K562 (cell line): Measurements from ENCODE around the gene EMC1. TPM values are rescaled to one million over a fixed set of nuclear protein-coding genes. Genes with fewer than 3 reads are reported as not detected.

Experiments
- CHD2 ChIP-seq: IDR thresholded peaks from 2 replicates; pipeline ENCODE4 v1.6.1; 2011; ENCODE audit warnings: low read depth, low read length
- COPS2 ChIP-seq: fragments of 450-650 bp; conservative IDR thresholded peaks from 2 replicates; pipeline ENCODE4 v1.6.1; 2016; ENCODE audit warnings: mild to moderate bottlenecking, moderate library complexity
- CSDE1 ChIP-seq, 2 experiments: fragments of 450-650 bp; IDR thresholded peaks; 2 replicates each; pipeline ENCODE4 v1.6.1; 2016; ENCODE audit warnings: mild to moderate bottlenecking in 1 of 2
- HNRNPL ChIP-seq: fragments of 200-400 bp; formaldehyde crosslinking; IDR thresholded peaks from 2 replicates; pipeline ENCODE4 v1.6.1; 2017; ENCODE audit warnings: low read depth, mild to moderate bottlenecking, low read length
- MAFK ChIP-seq: IDR thresholded peaks from 2 replicates; pipeline ENCODE4 v1.6.1; 2011; ENCODE audit warnings: low read length, improper control_type of control experiment
- MTA1 ChIP-seq: fragments of 450-650 bp; IDR thresholded peaks from 2 replicates; pipeline ENCODE4 v1.6.1; 2017; ENCODE audit warnings: borderline replicate concordance
- NFATC3 ChIP-seq: fragments of 450-650 bp; IDR thresholded peaks from 2 replicates; pipeline ENCODE4 v1.6.1; 2017; ENCODE audit warnings: mild to moderate bottlenecking
- NFE2 ChIP-seq: IDR thresholded peaks from 2 replicates; pipeline ENCODE4 v1.6.1; 2014; ENCODE audit warnings: antibody characterized with exemption, low read depth
- PHF21A ChIP-seq: fragments of 450-650 bp; IDR thresholded peaks from 2 replicates; pipeline ENCODE4 v1.6.1; 2017; ENCODE audit warnings: low read depth, borderline replicate concordance
- POLR2AphosphoS5 ChIP-seq: IDR thresholded peaks from 2 replicates; pipeline ENCODE4 v1.6.1; 2011; ENCODE audit warnings: mild to moderate bottlenecking, low read depth, low read length, moderate library complexity; ENCODE audit not compliant: control insufficient read depth, insufficient read depth
- RBM15 ChIP-seq: fragments of 200-400 bp; formaldehyde crosslinking; IDR thresholded peaks from 2 replicates; pipeline ENCODE4 v1.6.1; 2018; ENCODE audit warnings: mild to moderate bottlenecking, low read length, moderate library complexity; ENCODE audit not compliant: insufficient read depth
- SRF ChIP-seq, 2 experiments: fragments of 250-450, 450-650 bp in 1 of 2; sonication (Bioruptor Pico) in 1 of 2; sonication (generic) in 1 of 2; formaldehyde crosslinking; IDR thresholded peaks; 2 replicates each; pipeline versions ENCODE4 v1.5.0 to v1.5.1; 2020 to 2022; ENCODE audit warnings: mild to moderate bottlenecking in 1 of 2, missing genetic modification reagents in 1 of 2
- YY1 ChIP-seq, 3 experiments: IDR thresholded peaks; 2 replicates each; pipeline ENCODE4 v1.6.1; 2011; ENCODE audit warnings: low read length in 2 of 3, mild to moderate bottlenecking in 2 of 3, moderate library complexity in 2 of 3, borderline replicate concordance in 1 of 3, control low read depth in 1 of 3, low read depth in 1 of 3; ENCODE audit not compliant: insufficient read depth in 3 of 3, insufficient replicate concordance in 2 of 3, control insufficient read depth in 1 of 3, insufficient read length in 1 of 3; ENCODE audit errors: extremely low read depth in 1 of 3
- ZBTB17 ChIP-seq: fragments of 450-650 bp; formaldehyde crosslinking; IDR thresholded peaks from 2 replicates; pipeline ENCODE4 v1.4.0; 2020; ENCODE audit warnings: mild to moderate bottlenecking
- ZNF140 ChIP-seq: fragments of 250-450 bp; sonication (Bioruptor Pico); IDR thresholded peaks from 2 replicates; pipeline ENCODE4 v1.8.0; 2021; ENCODE audit warnings: moderate library complexity, mild to moderate bottlenecking, inconsistent platforms
- ZNF224 ChIP-seq: sonication (generic); formaldehyde crosslinking; IDR thresholded peaks from 2 replicates; pipeline ENCODE4 v1.8.0; 2022; ENCODE audit warnings: mild to moderate bottlenecking, missing genetic modification reagents
- ZNF324 ChIP-seq: fragments of 250-450 bp; sonication (Bioruptor Pico); IDR thresholded peaks from 2 replicates; pipeline ENCODE4 v1.4.0; 2020; ENCODE audit warnings: mild to moderate bottlenecking
- polyA plus RNA-seq, 8 experiments: library from polyadenylated mRNA; depleted of rRNA in 4 of 8; stranded (reverse) in 5 of 8; unstranded in 3 of 8; fragments of >200 nt; fragmentation: Nextera tagmentation in 2 of 8; fragmentation: Illumina TruSeq in 1 of 8; extraction: Ambion mirVana in 2 of 8; extraction: Trizol in 1 of 8; gene quantifications; 2 replicates each; pipeline versions ENCODE4 v1.2.1 to v1.2.3, GENCODE V29; 2011 to 2014; ENCODE audit warnings: inconsistent platforms in 1 of 8, missing spikeins in 1 of 8
- total RNA-seq, 7 experiments: library from RNA; depleted of rRNA in 6 of 7; stranded (reverse); fragments of >200 nt in 6 of 7; fragmentation: Illumina TruSeq in 2 of 7; extraction: Trizol in 2 of 7; gene quantifications; 2 replicates each; pipeline versions ENCODE4 v1.2.1 to v1.2.3, GENCODE V29; 2011 to 2021; ENCODE audit warnings: low replicate concordance in 1 of 7
- TF ChIP-seq, protein P1 (sequence below): fragments of 450-650 bp; conservative IDR thresholded peaks from 2 replicates; pipeline ENCODE4 v1.6.1; 2016; ENCODE audit warnings: missing genetic modification characterization, low read depth, mild to moderate bottlenecking, missing compliant biosample characterization, moderate library complexity
- TF ChIP-seq, protein P2 (sequence below): fragments of 250-450 bp; sonication (Bioruptor Pico); IDR thresholded peaks from 2 replicates; pipeline ENCODE4 v1.8.0; 2022; ENCODE audit warnings: moderate library complexity, mild to moderate bottlenecking, inconsistent platforms
- TF ChIP-seq, protein P3 (sequence below): fragments of 450-650 bp; conservative IDR thresholded peaks from 2 replicates; pipeline ENCODE4 v1.6.1; 2016; ENCODE audit warnings: missing genetic modification characterization, low read depth, mild to moderate bottlenecking, control low read depth, missing compliant biosample characterization
- TF ChIP-seq, protein P4 (sequence below): conservative IDR thresholded peaks from 2 replicates; pipeline ENCODE4 v1.6.1; 2011; ENCODE audit warnings: low read depth, mild to moderate bottlenecking, low read length; ENCODE audit not compliant: control insufficient read depth
- TF ChIP-seq, protein P5 (sequence below): sonication (generic); formaldehyde crosslinking; IDR thresholded peaks from 2 replicates; pipeline ENCODE4 v1.5.0; 2020; ENCODE audit warnings: missing genetic modification reagents

Gene EMC1
- total and polyA plus RNA-seq, 9 of the 15 experiments (the other 6 are each of a cell fraction or from before 2014, with no cell fraction given), result 17.8 to 88.2 (median 37.4) TPM

DNA sequence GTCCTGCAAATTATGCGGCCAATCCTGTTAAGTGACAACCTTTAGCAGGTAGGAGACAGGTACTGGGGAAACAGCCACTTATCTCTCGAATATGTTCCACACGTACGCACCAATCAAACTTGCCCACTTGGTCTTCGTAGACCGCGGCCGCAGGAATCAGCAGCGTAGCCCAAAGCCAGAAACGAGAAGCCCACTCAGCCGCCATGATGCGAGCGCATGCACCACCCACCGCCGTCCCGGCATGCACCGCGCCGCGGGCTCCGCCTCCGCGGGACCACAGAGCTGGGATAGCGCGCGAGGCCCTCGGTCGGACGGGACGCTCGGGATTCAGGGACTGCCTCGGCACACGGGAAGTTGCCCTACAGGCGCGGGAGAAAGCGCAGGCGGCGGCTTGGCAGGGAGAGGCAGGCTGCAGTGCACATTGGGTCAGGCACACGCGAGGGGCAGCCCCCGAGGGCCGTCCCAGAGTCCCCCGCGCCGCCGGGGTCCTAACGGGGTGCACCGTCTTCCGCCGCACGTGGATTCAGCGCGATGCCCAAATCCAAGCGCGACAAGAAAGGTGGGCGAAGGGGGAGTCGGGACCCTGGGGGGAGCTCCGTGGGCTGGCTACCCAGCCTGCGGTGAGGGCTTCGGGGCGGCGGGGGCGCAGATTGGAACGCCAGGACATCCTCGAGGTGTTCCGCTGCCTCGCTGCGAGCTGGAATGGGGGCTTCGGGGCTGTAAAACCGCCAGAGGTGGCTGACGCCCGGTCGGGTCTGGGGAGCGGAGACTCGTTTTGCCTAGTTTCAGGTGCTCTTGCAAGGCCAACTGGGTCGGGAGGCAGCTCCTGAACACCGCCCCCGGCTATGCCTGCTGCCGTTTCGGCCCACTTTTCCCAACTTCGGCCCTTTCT lies at the start of gene EMC1, which contains the start of gene MRTO4 (continued):
- TF ChIP-seq HNRNPL (peak; percentile 83), NFATC3 (no peak), CSDE1 (IDR thresholded peaks at IDR 0.05) (0 out of 4 replicates have a peak, but pooled peaks of 1 of the 2 experiments have one; percentile 9), MAFK (peak; percentile 34; the same call in 1 of the 2 replicates), POLR2AphosphoS5 (peak; percentile 80), MTA1 (peak; percentile 77; the same call in 1 of the 2 replicates), RBM15 (no peak), SRF (CRISPR knock-in tag; IDR thresholded peaks at IDR 0.05) (peak in 1 of 2 experiments; percentile 38; a peak in 1 of 4 replicates), PHF21A (0 out of 2 replicates have a peak, but pooled peaks have one; percentile 44), COPS2 (no peak), CHD2 (peak; percentile 86), ZNF224 (CRISPR knock-in tag) (no peak), YY1 (IDR thresholded peaks at IDR 0.05; ENCODE audit: borderline replicate concordance in 1 of 3, control insufficient read depth in 1 of 3, extremely low read depth in 1 of 3, insufficient read depth in 3 of 3, insufficient read length in 1 of 3, insufficient replicate concordance in 2 of 3, low read depth in 1 of 3, low read length in 2 of 3) (peak; percentile 89 to 98 (median 95)), ZNF140 (CRISPR knock-in tag) (no peak), NFE2 (peak; percentile 94), ZNF324 (CRISPR knock-in tag) (0 out of 2 replicates have a peak, but pooled peaks have one; percentile 53), ZBTB17 (CRISPR knock-in tag) (peak; percentile 90)
- TF ChIP-seq, protein P1, sequence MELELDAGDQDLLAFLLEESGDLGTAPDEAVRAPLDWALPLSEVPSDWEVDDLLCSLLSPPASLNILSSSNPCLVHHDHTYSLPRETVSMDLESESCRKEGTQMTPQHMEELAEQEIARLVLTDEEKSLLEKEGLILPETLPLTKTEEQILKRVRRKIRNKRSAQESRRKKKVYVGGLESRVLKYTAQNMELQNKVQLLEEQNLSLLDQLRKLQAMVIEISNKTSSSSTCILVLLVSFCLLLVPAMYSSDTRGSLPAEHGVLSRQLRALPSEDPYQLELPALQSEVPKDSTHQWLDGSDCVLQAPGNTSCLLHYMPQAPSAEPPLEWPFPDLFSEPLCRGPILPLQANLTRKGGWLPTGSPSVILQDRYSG, result 0 out of 2 replicates have a peak, but pooled peaks have one; percentile 16
- TF ChIP-seq, protein P2, sequence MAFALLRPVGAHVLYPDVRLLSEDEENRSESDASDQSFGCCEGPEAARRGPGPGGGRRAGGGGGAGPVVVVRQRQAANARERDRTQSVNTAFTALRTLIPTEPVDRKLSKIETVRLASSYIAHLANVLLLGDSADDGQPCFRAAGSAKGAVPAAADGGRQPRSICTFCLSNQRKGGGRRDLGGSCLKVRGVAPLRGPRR, result no peak
- TF ChIP-seq, protein P3, sequence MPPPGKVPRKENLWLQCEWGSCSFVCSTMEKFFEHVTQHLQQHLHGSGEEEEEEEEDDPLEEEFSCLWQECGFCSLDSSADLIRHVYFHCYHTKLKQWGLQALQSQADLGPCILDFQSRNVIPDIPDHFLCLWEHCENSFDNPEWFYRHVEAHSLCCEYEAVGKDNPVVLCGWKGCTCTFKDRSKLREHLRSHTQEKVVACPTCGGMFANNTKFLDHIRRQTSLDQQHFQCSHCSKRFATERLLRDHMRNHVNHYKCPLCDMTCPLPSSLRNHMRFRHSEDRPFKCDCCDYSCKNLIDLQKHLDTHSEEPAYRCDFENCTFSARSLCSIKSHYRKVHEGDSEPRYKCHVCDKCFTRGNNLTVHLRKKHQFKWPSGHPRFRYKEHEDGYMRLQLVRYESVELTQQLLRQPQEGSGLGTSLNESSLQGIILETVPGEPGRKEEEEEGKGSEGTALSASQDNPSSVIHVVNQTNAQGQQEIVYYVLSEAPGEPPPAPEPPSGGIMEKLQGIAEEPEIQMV (tag), result no peak
- TF ChIP-seq, protein P4, sequence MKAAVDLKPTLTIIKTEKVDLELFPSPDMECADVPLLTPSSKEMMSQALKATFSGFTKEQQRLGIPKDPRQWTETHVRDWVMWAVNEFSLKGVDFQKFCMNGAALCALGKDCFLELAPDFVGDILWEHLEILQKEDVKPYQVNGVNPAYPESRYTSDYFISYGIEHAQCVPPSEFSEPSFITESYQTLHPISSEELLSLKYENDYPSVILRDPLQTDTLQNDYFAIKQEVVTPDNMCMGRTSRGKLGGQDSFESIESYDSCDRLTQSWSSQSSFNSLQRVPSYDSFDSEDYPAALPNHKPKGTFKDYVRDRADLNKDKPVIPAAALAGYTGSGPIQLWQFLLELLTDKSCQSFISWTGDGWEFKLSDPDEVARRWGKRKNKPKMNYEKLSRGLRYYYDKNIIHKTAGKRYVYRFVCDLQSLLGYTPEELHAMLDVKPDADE, result peak; percentile 24; the same call in 1 of the 2 replicates
- TF ChIP-seq, protein P5, sequence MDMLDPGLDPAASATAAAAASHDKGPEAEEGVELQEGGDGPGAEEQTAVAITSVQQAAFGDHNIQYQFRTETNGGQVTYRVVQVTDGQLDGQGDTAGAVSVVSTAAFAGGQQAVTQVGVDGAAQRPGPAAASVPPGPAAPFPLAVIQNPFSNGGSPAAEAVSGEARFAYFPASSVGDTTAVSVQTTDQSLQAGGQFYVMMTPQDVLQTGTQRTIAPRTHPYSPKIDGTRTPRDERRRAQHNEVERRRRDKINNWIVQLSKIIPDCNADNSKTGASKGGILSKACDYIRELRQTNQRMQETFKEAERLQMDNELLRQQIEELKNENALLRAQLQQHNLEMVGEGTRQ, result peak; percentile 29
